Activated T-cell treated with anti-CD3 and anti-CD28 coated beads, Interleukin-2, amount 50 U/mL, for 4 hours (primary cell): ENCODE data around the gene ACSF3. TPM values are rescaled to one million over a fixed set of nuclear protein-coding genes. Genes with fewer than 3 reads are reported as not detected.
"Not testable (repeated sequence)": the region's sequence is repeated elsewhere in the genome, so short reads cannot be mapped to it uniquely, and the experiment has no call there.

Experiments
- ATAC-seq, 2 donors: fragments of 200-7000 bp; cut with Tn5 transposase; one replicate each; pipeline ENCODE4 v1.10.0; 2021
- DNase-seq: peaks from one replicate; pipeline ENCODE4 v3.0.0-alpha.2; 2020
- H3K27me3 Mint-ChIP-seq: one replicate; pipeline ENCODE4 v1.8.0; 2021; ENCODE audit warnings: low read depth, mixed read lengths
- H3K36me3 Mint-ChIP-seq: one replicate; pipeline ENCODE4 v1.8.0; 2022; ENCODE audit warnings: mixed read lengths; ENCODE audit not compliant: insufficient read depth
- H3K4me1 Mint-ChIP-seq: one replicate; pipeline ENCODE4 v1.8.0; 2021; ENCODE audit warnings: low read depth, mixed read lengths
- H3K4me3 Mint-ChIP-seq: one replicate; pipeline ENCODE4 v1.8.0; 2021; ENCODE audit warnings: mild to moderate bottlenecking, moderate library complexity, mixed read lengths
- H3K9me3 Mint-ChIP-seq: one replicate; pipeline ENCODE4 v1.8.0; 2021; ENCODE audit warnings: mixed read lengths
- total RNA-seq, 3 donors: library from RNA; stranded (reverse); gene quantifications; one replicate each; pipeline ENCODE4 v1.2.1, GENCODE V29; 2021

Gene ACSF3
- total RNA-seq, 3 donors from 2014 or later, result 32.5 to 38.7 (median 34.2) TPM

DNA sequence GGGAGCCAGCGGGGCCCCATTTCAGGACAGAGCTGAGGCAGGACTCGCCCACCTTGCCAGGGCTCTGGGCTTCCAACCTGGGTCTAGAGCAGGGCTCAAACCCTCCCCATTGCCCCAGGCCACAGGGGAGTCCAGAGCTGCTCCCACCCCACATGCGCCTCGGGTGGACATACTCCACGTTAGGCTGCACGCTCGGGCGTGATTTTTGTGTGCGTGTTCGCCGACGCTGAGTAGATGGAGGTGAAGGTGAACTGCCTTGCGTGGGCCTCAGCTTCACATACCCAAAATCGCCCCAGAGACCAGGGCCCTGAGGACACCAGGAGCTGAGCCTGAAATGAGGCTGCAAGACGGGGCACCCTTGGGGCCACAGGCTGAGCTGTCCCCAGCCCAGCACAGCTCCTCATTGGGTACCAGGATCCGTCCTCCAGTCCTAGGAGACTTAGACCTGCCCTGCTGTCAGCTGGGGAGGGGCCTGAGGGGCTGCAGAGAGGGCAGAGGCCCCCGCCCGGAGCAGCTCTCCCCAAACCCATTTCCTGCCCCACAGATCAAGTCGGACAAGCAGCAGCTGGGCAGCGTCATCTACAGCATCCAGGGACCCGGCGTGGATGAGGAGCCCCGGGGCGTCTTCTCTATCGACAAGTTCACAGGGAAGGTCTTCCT is 86.1 kb downstream of the ACSF3 start:
- H3K4me1 Mint-ChIP-seq, result peaks cover 8% of the 10 kb centered on the region
- H3K4me3 Mint-ChIP-seq, result no peak overlapping the region
- H3K27me3 Mint-ChIP-seq, result peaks cover 4% of the 10 kb centered on the region
- no peaks in the 10 kb centered on the region for H3K9me3 Mint-ChIP-seq
- no peaks in the 10 kb centered on the region for H3K36me3 Mint-ChIP-seq
- no peak for DNase-seq
- ATAC-seq, result no peak

DNA sequence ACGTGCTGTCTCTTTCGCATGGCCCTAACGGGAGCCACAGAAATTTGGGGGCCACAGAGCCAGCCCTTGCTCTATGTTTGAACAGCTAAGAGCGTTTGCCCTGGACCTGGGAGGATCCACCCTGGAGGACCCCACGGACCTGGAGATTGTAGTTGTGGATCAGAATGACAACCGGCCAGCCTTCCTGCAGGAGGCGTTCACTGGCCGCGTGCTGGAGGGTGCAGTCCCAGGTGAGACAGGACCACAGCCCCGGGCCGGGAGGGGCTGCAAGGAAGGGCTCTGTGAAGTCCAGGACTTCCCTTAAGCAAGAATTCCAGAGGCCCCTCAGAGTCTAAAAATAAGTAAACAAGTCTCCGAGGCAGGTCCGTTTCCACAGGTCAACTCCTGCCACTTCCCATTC is 89.8 kb downstream of the ACSF3 start:
- no peak overlapping the region for H3K4me3 Mint-ChIP-seq
- ATAC-seq (no peak), DNase-seq (no peak)
- no peaks in the 10 kb centered on the region for H3K9me3 Mint-ChIP-seq
- peaks cover 4% of the 10 kb centered on the region for H3K27me3 Mint-ChIP-seq
- no peaks in the 10 kb centered on the region for H3K36me3 Mint-ChIP-seq
- H3K4me1 Mint-ChIP-seq, result peaks cover 8% of the 10 kb centered on the region

DNA sequence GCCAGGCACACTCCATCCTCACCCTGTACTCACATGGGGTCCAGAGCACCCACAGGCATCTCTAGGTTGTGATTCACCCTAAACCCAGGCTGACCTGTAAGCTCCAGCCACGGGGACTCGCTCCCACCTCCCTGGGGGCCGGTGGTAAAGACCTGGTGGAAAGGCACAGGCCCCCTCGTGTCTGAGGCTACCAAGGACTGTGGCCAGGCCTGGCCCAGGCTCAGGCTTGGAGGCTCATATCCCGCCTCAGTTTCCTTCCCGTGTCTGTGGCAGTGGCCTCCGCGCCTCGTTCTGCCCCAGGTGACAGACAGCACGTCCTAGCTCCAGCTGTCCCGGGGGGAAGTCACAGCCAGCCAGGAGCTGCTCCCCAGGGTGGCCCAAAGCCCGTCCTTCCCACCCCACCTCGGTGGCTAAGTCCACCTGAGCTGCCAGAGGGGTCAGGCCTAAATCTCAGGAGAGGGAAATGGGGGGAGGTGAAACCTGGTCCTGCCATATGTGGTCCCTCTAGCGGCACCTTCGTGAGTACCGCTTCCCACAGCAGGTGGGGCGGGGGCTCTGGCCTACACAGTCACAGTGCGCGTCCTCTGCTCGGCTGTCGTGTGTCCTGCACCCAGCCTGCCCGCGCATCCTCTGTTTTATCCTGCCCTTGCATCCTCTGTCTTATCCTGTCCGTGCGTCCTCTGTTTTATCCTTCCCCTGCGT is 90.5 kb downstream of the ACSF3 start:
- DNase-seq (no peak), ATAC-seq (no peak)
- Mint-ChIP-seq H3K4me1 (peaks cover 8% of the 10 kb centered on the region), H3K4me3 (no peak overlapping the region), H3K9me3 (no peaks in the 10 kb centered on the region), H3K27me3 (peaks cover 4% of the 10 kb centered on the region), H3K36me3 (no peaks in the 10 kb centered on the region)

DNA sequence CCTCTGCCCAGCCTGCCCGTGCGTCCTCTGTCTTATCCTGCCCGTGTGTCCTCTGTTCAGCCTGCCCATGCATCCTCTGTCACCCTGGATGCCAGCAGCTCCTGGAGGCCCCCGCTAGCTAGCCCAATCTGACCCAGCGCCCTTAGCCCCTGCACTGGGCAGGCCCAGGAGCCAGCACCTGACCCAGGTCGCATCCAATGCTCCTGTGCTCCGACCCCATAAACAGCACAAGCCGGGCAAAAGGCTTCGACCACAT is 91.0 kb downstream of the ACSF3 start:
- Mint-ChIP-seq H3K27me3 (peaks cover 4% of the 10 kb centered on the region), H3K36me3 (no peaks in the 10 kb centered on the region), H3K9me3 (no peaks in the 10 kb centered on the region), H3K4me3 (no peak overlapping the region), H3K4me1 (peaks cover 8% of the 10 kb centered on the region)
- ATAC-seq, result no peak
- DNase-seq, result no peak

DNA sequence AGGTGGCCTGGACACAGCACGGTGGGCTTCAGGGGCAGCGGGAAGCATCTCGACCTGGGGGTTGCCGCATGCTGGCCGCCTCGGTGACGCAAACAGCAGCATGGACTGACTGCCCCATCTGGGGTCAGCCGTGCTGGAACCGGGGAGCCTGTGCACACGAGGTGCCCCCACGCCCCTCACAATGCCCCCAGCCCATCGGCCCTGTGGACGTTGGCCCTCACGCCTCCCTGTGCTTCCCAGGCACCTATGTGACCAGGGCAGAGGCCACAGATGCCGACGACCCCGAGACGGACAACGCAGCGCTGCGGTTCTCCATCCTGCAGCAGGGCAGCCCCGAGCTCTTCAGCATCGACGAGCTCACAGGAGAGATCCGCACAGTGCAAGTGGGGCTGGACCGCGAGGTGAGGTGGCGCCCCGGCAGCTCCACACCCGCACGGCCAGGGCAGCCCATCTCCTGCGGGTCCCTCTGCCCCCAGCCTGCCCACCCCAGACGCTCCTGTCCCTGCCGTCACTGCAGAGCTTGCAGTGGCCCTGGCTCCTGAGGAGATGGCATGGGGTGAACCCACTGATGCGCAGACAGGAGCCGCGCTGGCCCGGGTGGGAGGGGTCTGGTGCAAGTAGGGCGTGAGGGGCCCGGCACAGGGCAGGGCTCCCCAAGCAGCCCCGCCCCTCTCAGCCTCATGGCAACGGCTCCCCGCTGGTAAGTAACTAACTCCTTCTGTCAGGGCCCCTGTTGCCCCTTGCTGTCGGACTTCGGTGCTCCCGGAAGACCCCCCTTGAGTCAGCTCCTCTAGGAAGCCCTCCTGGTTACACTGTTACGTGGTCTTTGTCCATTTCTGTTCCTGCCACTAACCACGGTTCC is 91.5 kb downstream of the ACSF3 start:
- Mint-ChIP-seq H3K9me3 (no peaks in the 10 kb centered on the region), H3K4me1 (peaks cover 8% of the 10 kb centered on the region), H3K27me3 (peaks cover 4% of the 10 kb centered on the region), H3K36me3 (no peaks in the 10 kb centered on the region), H3K4me3 (no peak overlapping the region)
- no peak for ATAC-seq
- DNase-seq, result no peak

DNA sequence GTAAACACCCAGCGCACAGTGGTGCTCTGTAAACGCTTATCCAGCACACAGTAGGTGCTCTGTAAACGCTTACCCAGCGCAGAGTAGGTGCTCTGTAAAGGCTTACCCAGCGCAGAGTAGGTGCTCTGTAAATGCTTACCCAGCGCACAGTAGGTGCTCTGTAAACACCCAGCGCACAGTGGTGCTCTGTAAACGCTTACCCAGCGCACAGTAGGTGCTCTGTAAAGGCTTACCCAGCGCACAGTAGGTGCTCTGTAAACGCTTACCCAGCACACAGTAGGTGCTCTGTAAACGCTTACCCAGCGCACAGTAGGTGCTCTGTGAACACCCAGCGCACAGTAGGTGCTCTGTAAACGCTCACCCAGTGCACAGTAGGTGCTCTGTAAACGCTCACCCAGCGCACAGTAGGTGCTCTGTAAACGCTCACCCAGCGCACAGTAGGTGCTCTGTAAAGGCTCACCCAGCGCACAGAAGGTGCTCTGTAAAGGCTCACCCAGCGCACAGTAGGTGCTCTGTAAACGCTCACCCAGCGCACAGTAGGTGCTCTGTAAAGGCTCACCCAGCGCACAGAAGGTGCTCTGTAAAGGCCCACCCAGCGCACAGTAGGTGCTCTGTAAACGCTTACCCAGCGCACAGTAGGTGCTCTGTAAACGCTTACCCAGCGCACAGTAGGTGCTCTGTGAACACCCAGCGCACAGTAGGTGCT is 92.4 kb downstream of the ACSF3 start:
- not testable (repeated sequence) for DNase-seq, H3K4me3 Mint-ChIP-seq, H3K4me1 Mint-ChIP-seq, ATAC-seq, H3K27me3 Mint-ChIP-seq, H3K36me3 Mint-ChIP-seq, H3K9me3 Mint-ChIP-seq

DNA sequence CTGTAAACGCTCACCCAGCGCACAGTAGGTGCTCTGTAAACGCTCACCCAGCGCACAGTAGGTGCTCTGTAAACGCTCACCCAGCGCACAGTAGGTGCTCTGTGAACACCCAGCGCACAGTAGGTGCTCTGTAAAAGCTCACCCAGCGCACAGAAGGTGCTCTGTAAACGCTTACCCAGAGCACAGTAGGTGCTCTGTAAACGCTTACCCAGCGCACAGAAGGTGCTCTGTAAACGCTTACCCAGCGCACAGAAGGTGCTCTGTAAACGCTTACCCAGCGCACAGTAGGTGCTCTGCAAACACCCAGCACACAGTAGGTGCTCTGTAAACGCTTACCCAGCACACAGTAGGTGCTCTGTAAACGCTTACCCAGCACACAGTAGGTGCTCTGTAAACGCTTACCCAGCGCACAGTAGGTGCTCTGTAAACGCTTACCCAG is 93.0 kb downstream of the ACSF3 start:
- H3K36me3 Mint-ChIP-seq, ATAC-seq, H3K27me3 Mint-ChIP-seq, H3K4me3 Mint-ChIP-seq, DNase-seq, H3K4me1 Mint-ChIP-seq, H3K9me3 Mint-ChIP-seq: not testable (repeated sequence)

DNA sequence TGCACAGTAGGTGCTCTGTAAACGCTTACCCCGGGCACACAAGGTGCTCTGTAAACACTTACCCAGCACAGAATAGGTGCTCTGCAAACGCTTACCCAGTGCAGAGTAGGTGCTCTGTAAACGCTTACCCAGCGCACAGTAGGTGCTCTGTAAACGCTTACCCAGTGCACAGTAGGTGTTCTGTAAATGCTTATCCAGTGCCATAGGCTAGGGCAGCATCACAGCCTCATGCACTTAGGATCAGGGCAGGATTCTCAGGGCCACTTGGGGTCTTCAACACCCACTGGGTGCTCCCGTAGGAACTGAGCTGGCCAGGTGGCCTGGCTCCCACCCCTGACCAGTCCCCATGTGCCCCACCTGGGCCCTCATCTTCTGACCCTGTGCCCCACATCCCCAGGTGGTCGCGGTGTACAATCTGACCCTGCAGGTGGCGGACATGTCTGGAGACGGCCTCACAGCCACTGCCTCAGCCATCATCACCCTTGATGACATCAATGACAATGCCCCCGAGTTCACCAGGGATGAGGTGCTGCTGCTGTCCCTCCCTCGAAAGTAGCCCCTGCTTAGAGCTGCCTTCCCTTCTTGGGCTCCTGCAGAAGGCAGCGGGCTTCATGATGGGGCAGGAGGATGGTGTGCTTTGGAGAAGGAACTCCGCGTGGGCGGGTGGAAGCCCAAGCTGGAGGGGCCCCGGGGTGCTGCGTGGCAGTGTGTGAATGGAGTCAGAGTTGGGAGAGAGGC is 93.5 kb downstream of the ACSF3 start:
- H3K9me3 Mint-ChIP-seq, result no peaks in the 10 kb centered on the region
- ATAC-seq, result peak; percentile 44 to 48
- no peak for DNase-seq
- no peaks in the 10 kb centered on the region for H3K27me3 Mint-ChIP-seq
- H3K4me3 Mint-ChIP-seq, result no peak overlapping the region
- peaks cover 3% of the 10 kb centered on the region for H3K4me1 Mint-ChIP-seq
- H3K36me3 Mint-ChIP-seq, result no peaks in the 10 kb centered on the region

DNA sequence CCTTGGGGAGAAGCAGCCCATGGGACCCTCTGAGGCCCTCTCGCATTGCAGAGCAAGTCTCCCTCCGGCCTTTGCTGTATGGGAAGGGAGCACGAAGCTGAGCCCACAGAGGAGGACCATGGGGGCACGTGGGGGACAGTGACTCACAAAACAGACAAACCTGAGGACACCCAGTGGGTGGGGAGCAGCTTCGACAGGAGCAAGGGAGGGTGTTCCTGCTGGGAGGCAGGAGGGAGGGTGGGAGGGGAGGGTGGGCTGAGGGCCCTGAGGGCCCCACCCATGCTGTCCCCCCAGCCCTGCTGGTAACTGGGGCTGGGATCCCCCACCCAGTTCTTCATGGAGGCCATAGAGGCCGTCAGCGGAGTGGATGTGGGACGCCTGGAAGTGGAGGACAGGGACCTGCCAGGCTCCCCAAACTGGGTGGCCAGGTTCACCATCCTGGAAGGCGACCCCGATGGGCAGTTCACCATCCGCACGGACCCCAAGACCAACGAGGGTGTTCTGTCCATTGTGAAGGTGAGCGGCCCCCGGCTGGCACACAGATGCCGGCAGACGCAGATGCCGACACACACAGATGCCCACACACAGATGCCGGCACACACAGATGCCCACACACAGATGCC is 94.2 kb downstream of the ACSF3 start:
- Mint-ChIP-seq H3K36me3 (no peaks in the 10 kb centered on the region), H3K27me3 (no peaks in the 10 kb centered on the region), H3K9me3 (no peaks in the 10 kb centered on the region), H3K4me3 (no peak overlapping the region), H3K4me1 (no peaks in the 10 kb centered on the region)
- ATAC-seq, result peak; percentile 22 to 32
- DNase-seq, result no peak

DNA sequence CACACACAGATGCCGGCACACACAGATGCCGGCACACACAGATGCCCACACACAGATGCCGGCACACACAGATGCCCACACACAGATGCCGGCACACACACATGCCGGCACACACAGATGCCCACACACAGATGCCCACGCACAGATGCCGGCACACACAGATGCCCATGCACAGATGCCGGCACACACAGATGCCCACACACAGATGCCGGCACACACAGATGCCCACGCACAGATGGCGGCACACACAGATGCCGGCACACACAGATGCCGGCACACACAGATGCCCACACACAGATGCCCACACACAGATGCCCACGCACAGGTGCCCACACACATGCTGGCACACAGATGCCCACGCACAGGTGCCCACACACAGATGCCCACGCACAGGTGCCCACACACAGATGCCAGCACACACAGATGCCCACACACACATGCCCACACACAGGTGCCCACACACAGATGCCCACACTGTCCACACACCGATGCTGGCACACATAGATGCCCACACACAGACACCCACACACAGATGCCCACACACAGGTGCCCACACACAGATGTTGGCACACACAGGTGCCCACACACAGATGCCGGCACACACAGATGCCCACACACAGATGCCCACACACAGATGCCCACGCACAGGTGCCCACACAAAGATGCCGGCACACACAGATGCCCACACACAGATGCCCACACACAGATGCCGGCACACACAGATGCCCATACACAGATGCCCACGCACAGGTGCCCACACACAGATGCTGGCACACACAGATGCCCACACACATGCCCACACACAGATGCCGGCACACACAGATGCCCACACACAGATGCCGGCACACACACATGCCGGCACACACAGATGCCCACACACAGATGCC is 95.1 kb downstream of the ACSF3 start:
- not testable (repeated sequence) for H3K9me3 Mint-ChIP-seq, H3K27me3 Mint-ChIP-seq, H3K4me1 Mint-ChIP-seq, H3K4me3 Mint-ChIP-seq, ATAC-seq, DNase-seq, H3K36me3 Mint-ChIP-seq

DNA sequence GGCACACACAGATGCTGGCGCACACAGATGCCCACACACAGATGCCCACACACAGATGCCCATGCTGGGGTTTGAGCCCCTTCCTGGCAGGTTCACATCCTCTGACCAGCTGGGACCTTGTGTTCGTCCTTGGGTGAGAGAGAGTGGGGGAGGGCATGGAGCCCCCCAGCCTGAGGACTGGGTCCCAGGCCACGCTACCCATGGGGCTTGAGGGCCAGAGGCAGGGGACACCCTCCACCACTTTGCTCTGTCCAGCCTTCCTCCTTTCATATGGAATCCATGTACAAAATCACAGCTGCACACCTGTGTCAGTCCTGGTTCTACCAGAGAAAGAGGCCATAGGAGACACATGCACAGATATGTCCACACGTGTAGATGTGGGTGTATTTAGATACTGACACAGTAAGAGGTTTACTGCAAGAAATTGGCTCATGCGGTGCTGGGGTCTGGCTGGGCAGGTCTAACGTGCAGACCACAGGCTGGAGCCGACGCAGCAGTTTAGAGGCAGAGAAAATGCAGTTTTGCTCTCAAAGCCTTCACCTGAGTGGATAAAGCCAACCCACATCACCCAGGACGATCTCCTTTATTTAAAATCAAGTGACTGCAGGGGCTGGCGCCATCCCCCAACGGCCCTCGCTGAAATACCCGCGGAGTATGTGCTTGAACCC is 95.8 kb downstream of the ACSF3 start:
- Mint-ChIP-seq H3K4me1 (no peaks in the 10 kb centered on the region), H3K36me3 (no peaks in the 10 kb centered on the region), H3K4me3 (no peak overlapping the region), H3K9me3 (no peaks in the 10 kb centered on the region), H3K27me3 (no peaks in the 10 kb centered on the region)
- ATAC-seq, result no peak
- DNase-seq, result no peak

DNA sequence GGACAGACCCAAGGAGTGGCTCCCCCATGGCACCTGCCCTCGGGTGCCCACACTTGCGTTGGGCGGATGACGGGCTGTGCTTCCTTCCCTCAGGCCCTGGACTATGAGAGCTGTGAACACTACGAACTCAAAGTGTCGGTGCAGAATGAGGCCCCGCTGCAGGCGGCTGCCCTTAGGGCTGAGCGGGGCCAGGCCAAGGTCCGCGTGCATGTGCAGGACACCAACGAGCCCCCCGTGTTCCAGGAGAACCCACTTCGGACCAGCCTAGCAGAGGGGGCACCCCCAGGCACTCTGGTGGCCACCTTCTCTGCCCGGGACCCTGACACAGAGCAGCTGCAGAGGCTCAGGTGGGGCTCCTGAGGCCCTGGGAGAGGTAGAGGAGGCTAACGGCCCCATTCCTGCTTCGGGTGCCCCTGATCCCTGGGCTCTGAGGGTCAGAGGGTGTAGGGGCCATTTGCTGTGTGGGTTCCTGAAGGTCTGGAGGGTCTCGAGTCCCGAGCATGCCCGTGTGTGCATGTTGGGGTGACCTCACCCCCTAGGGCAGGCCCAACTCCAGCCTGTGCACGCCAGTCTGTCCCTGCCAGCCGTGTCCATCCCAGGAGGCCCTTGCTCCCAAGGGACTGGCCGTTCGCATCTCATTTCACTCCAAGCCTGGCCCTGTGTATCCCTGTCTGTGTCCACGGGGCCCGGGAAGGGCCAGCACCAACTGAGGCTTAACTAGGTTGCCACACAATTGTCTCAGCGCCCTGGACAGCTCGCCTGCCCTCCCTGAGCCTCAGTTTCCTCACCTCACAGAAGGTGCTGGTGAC is 96.7 kb downstream of the ACSF3 start:
- no peaks in the 10 kb centered on the region for H3K9me3 Mint-ChIP-seq

More for the DNA sequence above, 96.7 kb downstream of the ACSF3 start:
- no peak for ATAC-seq
- H3K4me1 Mint-ChIP-seq, result no peaks in the 10 kb centered on the region
- no peak for DNase-seq
- H3K4me3 Mint-ChIP-seq, result no peak overlapping the region
- no peaks in the 10 kb centered on the region for H3K36me3 Mint-ChIP-seq
- H3K27me3 Mint-ChIP-seq, result no peaks in the 10 kb centered on the region
